MM.1S (cell line): ENCODE data around the gene ADGRD1.

Source experiments
- EZH2 ChIP-seq: fragments of 300-600 bp; sonication (generic); optimal IDR thresholded peaks from 2 replicates; pipeline ENCODE3; 2017; ENCODE audit warnings: low read depth, mild to moderate bottlenecking, antibody characterized with exemption, low read length, mixed read lengths
- EZH2phosphoT487 ChIP-seq: fragments of 300-600 bp; sonication (generic); IDR thresholded peaks from 2 replicates; pipeline ENCODE4 v1.6.1; 2018; ENCODE audit warnings: antibody characterized with exemption, low read length
- TF ChIP-seq, protein P1 (sequence below): fragments of 300-600 bp; sonication (generic); IDR thresholded peaks from 2 replicates; pipeline ENCODE4 v1.5.1; 2016; ENCODE audit warnings: antibody characterized with exemption, low read length, mixed read lengths

DNA sequence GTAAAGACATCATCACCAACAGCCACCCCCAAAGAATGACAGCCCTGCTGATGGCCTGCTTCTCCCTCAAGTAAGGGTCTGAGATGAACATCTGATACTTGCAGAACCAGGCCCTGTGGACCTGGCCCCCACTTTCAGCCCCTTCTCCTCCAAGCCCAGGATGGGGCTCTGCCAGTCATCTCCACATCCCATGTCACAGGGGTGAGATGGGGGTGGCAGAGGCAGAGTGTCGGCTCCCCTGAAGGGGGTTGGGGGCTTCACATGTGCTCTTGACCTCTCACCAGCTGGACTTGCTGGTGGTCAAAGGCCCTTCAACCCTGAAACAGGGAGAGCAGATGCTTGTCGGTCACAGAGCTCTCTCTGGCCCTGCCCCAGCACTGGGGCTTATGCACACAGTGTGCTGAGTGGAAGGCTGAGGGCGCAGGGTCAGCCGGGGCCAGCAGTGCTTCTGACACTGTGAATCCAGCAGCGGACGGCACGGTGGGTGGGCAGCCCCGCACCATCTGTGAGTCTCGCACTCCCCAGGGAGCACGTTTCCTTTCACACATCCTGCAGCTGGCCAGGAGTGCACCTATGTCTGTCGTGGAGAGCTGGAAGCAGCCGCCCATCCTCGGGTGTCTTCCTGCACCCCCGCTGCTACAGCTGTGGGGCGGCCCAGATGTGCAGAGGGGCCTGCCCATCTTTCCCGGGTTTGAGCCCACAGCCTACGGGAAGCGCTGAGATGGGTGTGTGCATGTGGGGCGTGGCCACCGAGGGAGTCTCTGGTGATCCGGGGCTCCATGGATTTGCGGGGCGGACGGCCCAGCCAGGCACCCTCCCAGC, 94.3 kb downstream of the ADGRD1 start:
- TF ChIP-seq, protein P1, sequence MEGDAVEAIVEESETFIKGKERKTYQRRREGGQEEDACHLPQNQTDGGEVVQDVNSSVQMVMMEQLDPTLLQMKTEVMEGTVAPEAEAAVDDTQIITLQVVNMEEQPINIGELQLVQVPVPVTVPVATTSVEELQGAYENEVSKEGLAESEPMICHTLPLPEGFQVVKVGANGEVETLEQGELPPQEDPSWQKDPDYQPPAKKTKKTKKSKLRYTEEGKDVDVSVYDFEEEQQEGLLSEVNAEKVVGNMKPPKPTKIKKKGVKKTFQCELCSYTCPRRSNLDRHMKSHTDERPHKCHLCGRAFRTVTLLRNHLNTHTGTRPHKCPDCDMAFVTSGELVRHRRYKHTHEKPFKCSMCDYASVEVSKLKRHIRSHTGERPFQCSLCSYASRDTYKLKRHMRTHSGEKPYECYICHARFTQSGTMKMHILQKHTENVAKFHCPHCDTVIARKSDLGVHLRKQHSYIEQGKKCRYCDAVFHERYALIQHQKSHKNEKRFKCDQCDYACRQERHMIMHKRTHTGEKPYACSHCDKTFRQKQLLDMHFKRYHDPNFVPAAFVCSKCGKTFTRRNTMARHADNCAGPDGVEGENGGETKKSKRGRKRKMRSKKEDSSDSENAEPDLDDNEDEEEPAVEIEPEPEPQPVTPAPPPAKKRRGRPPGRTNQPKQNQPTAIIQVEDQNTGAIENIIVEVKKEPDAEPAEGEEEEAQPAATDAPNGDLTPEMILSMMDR, result no peak
- TF ChIP-seq EZH2 (no peak), EZH2phosphoT487 (no peak)
